ENCODE measurements around the gene UGT1A9. TPM values are rescaled to one million over a fixed set of nuclear protein-coding genes. Genes with fewer than 3 reads are reported as not detected.
"Not testable (repeated sequence)": the region's sequence is repeated elsewhere in the genome, so short reads cannot be mapped to it uniquely, and the experiment has no call there.

UGT1A9 gene
- total RNA-seq, 1 donor from 2014 or later: not detected

- Histone ChIP-seq H3K36me3 (no peaks in the 10 kb centered on the region), H3K9me3 (ENCODE audit: low read depth) (no peaks in the 10 kb centered on the region), H4K20me1 (ENCODE audit: low read depth) (no peaks in the 10 kb centered on the region), H3K4me2 (no peak overlapping the region), H3K9ac (no peak overlapping the region), H3F3A (ENCODE audit: low read depth) (no peaks in the 10 kb centered on the region), H3K27me3 (no peaks in the 10 kb centered on the region), H3K79me2 (ENCODE audit: low read depth) (no peaks in the 10 kb centered on the region), H2AFZ (replicated peaks) (no peak overlapping the region), H3K27ac (no peak overlapping the region), H3K4me3 (no peak overlapping the region), H3K4me1 (no peaks in the 10 kb centered on the region)
- no peak overlapping the region for H3K4me3 Mint-ChIP-seq
- DNase-seq (ENCODE audit: low spot score): no peak
- no peaks in the 10 kb centered on the region for H3K36me3 Mint-ChIP-seq
- H3K4me1 Mint-ChIP-seq: peaks cover 3% of the 10 kb centered on the region
- peaks cover 7% of the 10 kb centered on the region for H3K27me3 Mint-ChIP-seq (ENCODE audit: insufficient read depth, low read depth)
- H3K9me3 Mint-ChIP-seq: peaks cover 4% of the 10 kb centered on the region
- no peak for TF ChIP-seq EZH2 (IDR thresholded peaks at IDR 0.05)
- no peak for TF ChIP-seq CTCF (IDR thresholded peaks at IDR 0.05)
- TF ChIP-seq EZH2phosphoT487 (IDR thresholded peaks at IDR 0.05): no peak
- no peak overlapping the region for H3K27ac Mint-ChIP-seq
Observed at GRCh38 chr2:233740870-233741269, 69.2 kb downstream of the UGT1A9 start.

GRCh38 chr2:233743464-233744259 is 72.0 kb downstream of the UGT1A9 start:
- H3K4me3 Mint-ChIP-seq: no peak overlapping the region
- Histone ChIP-seq H3K27ac (no peak overlapping the region), H3K4me2 (no peak overlapping the region), H3K36me3 (no peaks in the 10 kb centered on the region), H2AFZ (replicated peaks) (no peak overlapping the region), H3K27me3 (no peaks in the 10 kb centered on the region), H4K20me1 (ENCODE audit: low read depth) (no peaks in the 10 kb centered on the region), H3F3A (ENCODE audit: low read depth) (no peaks in the 10 kb centered on the region), H3K4me3 (no peak overlapping the region), H3K9ac (no peak overlapping the region), H3K4me1 (no peaks in the 10 kb centered on the region), H3K79me2 (ENCODE audit: low read depth) (no peaks in the 10 kb centered on the region), H3K9me3 (ENCODE audit: low read depth) (no peaks in the 10 kb centered on the region)
- no peaks in the 10 kb centered on the region for H3K36me3 Mint-ChIP-seq
- peaks cover 6% of the 10 kb centered on the region for H3K27me3 Mint-ChIP-seq (ENCODE audit: insufficient read depth, low read depth)
- H3K27ac Mint-ChIP-seq: no peak overlapping the region
- peaks cover 9% of the 10 kb centered on the region for H3K9me3 Mint-ChIP-seq
- H3K4me1 Mint-ChIP-seq: peaks cover 5% of the 10 kb centered on the region
- DNase-seq (ENCODE audit: low spot score): no peak
- TF ChIP-seq EZH2 (IDR thresholded peaks at IDR 0.05) (no peak), CTCF (IDR thresholded peaks at IDR 0.05) (no peak), EZH2phosphoT487 (IDR thresholded peaks at IDR 0.05) (no peak)

- Mint-ChIP-seq H3K36me3 (no peaks in the 10 kb centered on the region), H3K9me3 (peaks cover 14% of the 10 kb centered on the region), H3K27me3 (ENCODE audit: insufficient read depth, low read depth) (peaks cover 6% of the 10 kb centered on the region), H3K4me1 (peaks cover 5% of the 10 kb centered on the region), H3K27ac (no peak overlapping the region), H3K4me3 (no peak overlapping the region)
- no peak overlapping the region for H3K27ac ChIP-seq
- H3K4me3 ChIP-seq: no peak overlapping the region
- no peaks in the 10 kb centered on the region for H3K36me3 ChIP-seq
- no peak overlapping the region for H2AFZ ChIP-seq (replicated peaks)
- no peaks in the 10 kb centered on the region for H3K79me2 ChIP-seq (ENCODE audit: low read depth)
- H3K9ac ChIP-seq: no peak overlapping the region
- DNase-seq (ENCODE audit: low spot score): no peak
- no peaks in the 10 kb centered on the region for H3K9me3 ChIP-seq (ENCODE audit: low read depth)
- H3K27me3 ChIP-seq: no peaks in the 10 kb centered on the region
- no peak overlapping the region for H3K4me2 ChIP-seq
- H3K4me1 ChIP-seq: no peaks in the 10 kb centered on the region
- H4K20me1 ChIP-seq (ENCODE audit: low read depth): no peaks in the 10 kb centered on the region
- TF ChIP-seq CTCF (IDR thresholded peaks at IDR 0.05): no peak
- no peak for TF ChIP-seq EZH2 (IDR thresholded peaks at IDR 0.05)
- no peak for TF ChIP-seq EZH2phosphoT487 (IDR thresholded peaks at IDR 0.05)
- H3F3A ChIP-seq (ENCODE audit: low read depth): no peaks in the 10 kb centered on the region
Observed at GRCh38 chr2:233745073-233745755, 73.5 kb downstream of the UGT1A9 start.

- not testable (repeated sequence) for H3K9ac ChIP-seq, H3K4me2 ChIP-seq, H3K36me3 Mint-ChIP-seq
Observed at GRCh38 chr2:233745838-233746237, 74.1 kb downstream of the UGT1A9 start.

More at GRCh38 chr2:233745838-233746237, 74.1 kb downstream of the UGT1A9 start:
- H3K4me1 ChIP-seq; H4K20me1 ChIP-seq (ENCODE audit: low read depth); H3K79me2 ChIP-seq (ENCODE audit: low read depth); H2AFZ ChIP-seq (replicated peaks); H3K36me3 ChIP-seq; H3K4me3 ChIP-seq; H3K27me3 ChIP-seq; H3K27ac ChIP-seq; H3K27me3 Mint-ChIP-seq (ENCODE audit: insufficient read depth, low read depth); H3F3A ChIP-seq (ENCODE audit: low read depth); H3K4me3 Mint-ChIP-seq; DNase-seq (ENCODE audit: low spot score); H3K27ac Mint-ChIP-seq; H3K9me3 ChIP-seq (ENCODE audit: low read depth); H3K4me1 Mint-ChIP-seq: not testable (repeated sequence)
- H3K9me3 Mint-ChIP-seq: peaks cover 17% of the 10 kb centered on the region
